ENCODE data around the gene VPS13C. TPM values are rescaled to one million over a fixed set of nuclear protein-coding genes. Genes with fewer than 3 reads are reported as not detected.

Gene VPS13C
- polyA plus RNA-seq, 1 experiment = 6.0 TPM

DNA sequence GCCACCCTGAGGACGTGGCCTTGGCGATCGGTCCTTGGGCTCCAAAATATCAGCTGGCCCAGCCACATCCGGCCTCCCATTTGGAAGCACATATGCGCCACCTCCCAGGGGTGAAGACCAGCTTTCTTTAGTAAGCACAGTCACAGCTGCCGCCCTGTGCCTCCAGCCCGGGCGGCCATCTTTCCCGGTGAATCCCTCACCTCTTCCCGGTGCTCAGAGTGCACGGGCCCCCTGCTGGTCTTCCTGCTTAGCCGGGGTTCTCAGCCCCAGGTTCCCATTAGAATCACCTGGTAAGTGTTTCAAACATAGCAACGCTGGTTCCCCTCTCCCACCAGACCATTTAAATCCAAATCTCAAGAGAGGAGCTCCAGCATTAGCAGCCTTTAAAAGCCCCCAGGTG lies 232.2 kb downstream of the VPS13C start:
- ChIA-PET CTCF (interaction anchor here (1.3 kb wide), 1 partner anchor 13 kb away, joined by 4 read pairs; no protein-coding TSS in a partner anchor), POLR2A (no interaction called here)
- no peak for DNase-seq (ENCODE audit: low read depth)
- Histone ChIP-seq H3K4me3 (ENCODE audit: low read depth, low read length) (no peak overlapping the region), H3K27me3 (ENCODE audit: control insufficient read depth, insufficient read depth, low read length) (no peaks in the 10 kb centered on the region), H3K36me3 (ENCODE audit: control insufficient read depth, insufficient read depth, low read length) (no peaks in the 10 kb centered on the region)
- TF ChIP-seq, protein P1, sequence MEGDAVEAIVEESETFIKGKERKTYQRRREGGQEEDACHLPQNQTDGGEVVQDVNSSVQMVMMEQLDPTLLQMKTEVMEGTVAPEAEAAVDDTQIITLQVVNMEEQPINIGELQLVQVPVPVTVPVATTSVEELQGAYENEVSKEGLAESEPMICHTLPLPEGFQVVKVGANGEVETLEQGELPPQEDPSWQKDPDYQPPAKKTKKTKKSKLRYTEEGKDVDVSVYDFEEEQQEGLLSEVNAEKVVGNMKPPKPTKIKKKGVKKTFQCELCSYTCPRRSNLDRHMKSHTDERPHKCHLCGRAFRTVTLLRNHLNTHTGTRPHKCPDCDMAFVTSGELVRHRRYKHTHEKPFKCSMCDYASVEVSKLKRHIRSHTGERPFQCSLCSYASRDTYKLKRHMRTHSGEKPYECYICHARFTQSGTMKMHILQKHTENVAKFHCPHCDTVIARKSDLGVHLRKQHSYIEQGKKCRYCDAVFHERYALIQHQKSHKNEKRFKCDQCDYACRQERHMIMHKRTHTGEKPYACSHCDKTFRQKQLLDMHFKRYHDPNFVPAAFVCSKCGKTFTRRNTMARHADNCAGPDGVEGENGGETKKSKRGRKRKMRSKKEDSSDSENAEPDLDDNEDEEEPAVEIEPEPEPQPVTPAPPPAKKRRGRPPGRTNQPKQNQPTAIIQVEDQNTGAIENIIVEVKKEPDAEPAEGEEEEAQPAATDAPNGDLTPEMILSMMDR (IDR thresholded peaks at IDR 0.05; ENCODE audit: insufficient read depth, low read depth, low read length) = no peak

DNA sequence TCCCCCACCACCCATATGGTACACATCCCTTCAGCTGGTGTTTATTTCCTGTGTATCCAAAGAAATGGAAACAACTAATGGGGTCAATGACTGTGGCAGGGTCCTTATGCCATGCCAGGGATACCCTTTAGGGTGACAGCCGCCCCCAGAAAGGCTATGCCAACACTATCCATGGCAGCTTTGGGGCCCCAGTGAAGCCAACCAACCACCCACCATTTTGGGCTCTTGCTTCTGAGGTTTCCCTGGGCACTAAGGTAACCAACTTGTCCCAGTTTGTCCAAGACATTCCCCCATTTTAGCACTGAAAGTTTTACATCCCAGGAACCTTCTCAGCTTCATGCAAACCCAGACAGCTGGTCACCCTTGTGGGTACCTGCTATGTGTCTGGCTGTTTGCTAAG lies 233.1 kb downstream of the VPS13C start:
- Histone ChIP-seq H3K36me3 (ENCODE audit: control insufficient read depth, insufficient read depth, low read length) (no peaks in the 10 kb centered on the region), H3K4me3 (ENCODE audit: low read depth, low read length) (no peak overlapping the region), H3K27me3 (ENCODE audit: control insufficient read depth, insufficient read depth, low read length) (no peaks in the 10 kb centered on the region)
- TF ChIP-seq, protein P1 (IDR thresholded peaks at IDR 0.05; ENCODE audit: insufficient read depth, low read depth, low read length) = no peak
- DNase-seq (ENCODE audit: low read depth) = no peak
- CTCF ChIA-PET = no interaction called here
- POLR2A ChIA-PET = no interaction called here

- TF ChIP-seq, protein P1 (IDR thresholded peaks at IDR 0.05; ENCODE audit: insufficient read depth, low read depth, low read length) = no peak
- CTCF ChIA-PET = no interaction called here
Measured at GRCh38 chr15:61824291-61824690, 236.0 kb downstream of the VPS13C start.

DNA sequence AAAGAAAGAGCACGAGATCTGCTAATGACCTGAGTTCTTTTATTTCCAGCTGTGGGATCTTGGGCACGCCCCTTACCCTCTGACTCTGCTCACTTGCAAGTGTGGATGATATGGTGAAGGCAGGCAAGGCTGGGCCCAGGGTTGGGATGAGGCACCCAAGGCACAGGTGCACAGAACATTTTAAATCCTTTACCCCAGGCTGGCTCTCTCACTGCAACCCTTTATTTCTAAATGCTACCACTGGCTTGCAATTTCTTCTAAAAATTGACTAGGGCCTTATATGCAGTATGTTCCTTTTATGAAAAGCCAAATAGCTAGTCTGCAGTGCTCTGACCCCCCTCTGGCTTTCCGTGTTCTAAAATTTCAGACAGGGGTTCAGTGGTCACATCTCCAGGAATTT lies 237.7 kb downstream of the VPS13C start:
- no peaks in the 10 kb centered on the region for H3K27me3 ChIP-seq (ENCODE audit: control insufficient read depth, insufficient read depth, low read length)
- ChIA-PET CTCF (interaction anchor here (1.0 to 1.9 kb wide), 2 partner anchors 10 to 12 kb away, joined by 3 to 9 read pairs; no protein-coding TSS in a partner anchor), POLR2A (no interaction called here)
- TF ChIP-seq, protein P1 (IDR thresholded peaks at IDR 0.05; ENCODE audit: insufficient read depth, low read depth, low read length) = no peak
- DNase-seq (ENCODE audit: low read depth) = no peak
- no peaks in the 10 kb centered on the region for H3K36me3 ChIP-seq (ENCODE audit: control insufficient read depth, insufficient read depth, low read length)
- no peak overlapping the region for H3K4me3 ChIP-seq (ENCODE audit: low read depth, low read length)

More at GRCh38 chr15:61824291-61824690, 236.0 kb downstream of the VPS13C start:
- POLR2A ChIA-PET = no interaction called here
- H3K36me3 ChIP-seq (ENCODE audit: control insufficient read depth, insufficient read depth, low read length) = no peaks in the 10 kb centered on the region
- DNase-seq (ENCODE audit: low read depth) = no peak
- no peaks in the 10 kb centered on the region for H3K27me3 ChIP-seq (ENCODE audit: control insufficient read depth, insufficient read depth, low read length)
- H3K4me3 ChIP-seq (ENCODE audit: low read depth, low read length) = no peak overlapping the region

- TF ChIP-seq, protein P1 (IDR thresholded peaks at IDR 0.05; ENCODE audit: insufficient read depth, low read depth, low read length) = no peak
- POLR2A ChIA-PET = no interaction called here
- H3K36me3 ChIP-seq (ENCODE audit: control insufficient read depth, insufficient read depth, low read length) = no peaks in the 10 kb centered on the region
- H3K4me3 ChIP-seq (ENCODE audit: low read depth, low read length) = no peak overlapping the region
- no peaks in the 10 kb centered on the region for H3K27me3 ChIP-seq (ENCODE audit: control insufficient read depth, insufficient read depth, low read length)
- DNase-seq (ENCODE audit: low read depth) = no peak
- CTCF ChIA-PET = interaction anchor here (2.7 kb wide), 1 partner anchor 14 kb away, joined by 16 read pairs; no protein-coding TSS in a partner anchor
Measured at GRCh38 chr15:61820951-61821350, 239.3 kb downstream of the VPS13C start.

Data from BJ (cell line).